ENCODE results near the gene ADRA2B. TPM values are rescaled to one million over a fixed set of nuclear protein-coding genes. Genes with fewer than 3 reads are reported as not detected.
A peak's percentile ranks its signal among the peaks of the same experiment; 100 is the strongest.
"Not testable (repeated sequence)": the region's sequence is repeated elsewhere in the genome, so short reads cannot be mapped to it uniquely, and the experiment has no call there.

The ADRA2B gene
- total RNA-seq, 4 donors from 2014 or later, result 0.27 to 0.32 TPM; not detected in 2

- TF ChIP-seq EP300 (IDR thresholded peaks at IDR 0.05; ENCODE audit: low read depth), result no peak
- no peak for TF ChIP-seq POLR2AphosphoS5 (IDR thresholded peaks at IDR 0.05)
- TF ChIP-seq CTCF (IDR thresholded peaks at IDR 0.05), result no peak
- no peak for TF ChIP-seq POLR2A (IDR thresholded peaks at IDR 0.05)
- Histone ChIP-seq H3K36me3 (no peaks in the 10 kb centered on the region), H3K4me3 (no peak overlapping the region), H3K4me1 (peaks cover 0 to 10% (median 2%) of the 10 kb centered on the region in 4 donors), H3K27me3 (no peaks in the 10 kb centered on the region), H3K27ac (peak overlapping the region; percentile 14 to 54 (median 48)), H3K9me3 (no peaks in the 10 kb centered on the region)
- intact Hi-C loops (cut with DNase I; ENCODE audit: low total_unique reads) (no loop called here), in situ Hi-C loops (cut with MboI; ENCODE audit: low pct_ligation_motif_present in 1 of 4, low pct_unique_long_range_greater_than_20kb in 1 of 4, low sequenced_read_pairs in 3 of 4) (no loop called here)
- DNase-seq, result no peak
- WGBS, 2 donors (ENCODE audit: low coverage in 1 of 2), result 22 to 42% methylated on average over 5 of the region's 5 CpGs
These were observed 45.5 kb upstream of the ADRA2B start for GRCh38 chr2:96161898-96162297.

GRCh38 chr2:96160366-96160765 is 44.0 kb upstream of the ADRA2B start:
- H3K27me3 ChIP-seq; in situ Hi-C loops (cut with MboI; ENCODE audit: low pct_ligation_motif_present in 1 of 4, low pct_unique_long_range_greater_than_20kb in 1 of 4, low sequenced_read_pairs in 3 of 4); H3K27ac ChIP-seq; intact Hi-C loops (cut with DNase I; ENCODE audit: low total_unique reads); H3K4me3 ChIP-seq; H3K9me3 ChIP-seq; DNase-seq; H3K36me3 ChIP-seq: not testable (repeated sequence)
- WGBS, 2 donors (ENCODE audit: low coverage in 1 of 2), result 92 to 97% methylated on average over 1 to 5 of the region's 5 CpGs
- H3K4me1 ChIP-seq, result peaks cover 0 to 10% (median 2%) of the 10 kb centered on the region in 4 donors

GRCh38 chr2:96159084-96159830 is 42.9 kb upstream of the ADRA2B start:
- H3K4me3 ChIP-seq, result no peak overlapping the region
- no peak for DNase-seq
- no peak for TF ChIP-seq POLR2A (IDR thresholded peaks at IDR 0.05)
- no peak for TF ChIP-seq EP300 (IDR thresholded peaks at IDR 0.05; ENCODE audit: low read depth)
- no peak for TF ChIP-seq POLR2AphosphoS5 (IDR thresholded peaks at IDR 0.05)
- H3K27me3 ChIP-seq, result no peaks in the 10 kb centered on the region
- H3K27ac ChIP-seq, result no peak overlapping the region
- intact Hi-C loops (cut with DNase I; ENCODE audit: low total_unique reads) (no loop called here), in situ Hi-C loops (cut with MboI; ENCODE audit: low pct_ligation_motif_present in 1 of 4, low pct_unique_long_range_greater_than_20kb in 1 of 4, low sequenced_read_pairs in 3 of 4) (no loop called here)
- peaks cover 0 to 10% (median 2%) of the 10 kb centered on the region in 4 donors for H3K4me1 ChIP-seq
- H3K36me3 ChIP-seq, result no peaks in the 10 kb centered on the region
- no peaks in the 10 kb centered on the region for H3K9me3 ChIP-seq
- WGBS, 2 donors (ENCODE audit: low coverage in 1 of 2), result 79% methylated on average over 17 of the region's 17 CpGs; no CpG with 5 or more reads in 1 of the 2 donors

DNA sequence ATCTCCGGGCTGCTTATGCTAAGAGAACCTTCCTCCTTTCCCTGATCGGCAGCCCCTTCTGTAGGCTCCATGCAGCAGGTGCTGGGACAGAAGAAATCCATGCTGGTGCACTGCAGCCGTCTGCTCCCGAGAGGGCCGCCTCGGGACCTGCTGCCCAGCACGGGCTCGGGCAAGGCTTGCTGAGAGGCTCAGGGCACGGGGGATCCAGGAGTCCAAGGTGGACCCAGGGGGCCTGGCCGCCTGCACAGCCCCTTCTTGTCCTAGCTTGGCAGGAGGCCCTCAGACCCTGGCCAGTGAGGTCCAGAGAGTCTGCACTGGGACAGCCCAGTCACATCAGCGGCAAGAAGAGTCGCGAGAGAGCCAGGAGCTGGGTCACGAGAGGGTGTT is 42.2 kb upstream of the ADRA2B start:
- 83% methylated on average over 12 of the region's 14 CpGs; no CpG with 5 or more reads in 1 of the 2 donors for WGBS, 2 donors (ENCODE audit: low coverage in 1 of 2)
- in situ Hi-C loops (cut with MboI; ENCODE audit: low pct_ligation_motif_present in 1 of 4, low pct_unique_long_range_greater_than_20kb in 1 of 4, low sequenced_read_pairs in 3 of 4) (no loop called here), intact Hi-C loops (cut with DNase I; ENCODE audit: low total_unique reads) (no loop called here)
- H3K9me3 ChIP-seq, result no peaks in the 10 kb centered on the region
- H3K27me3 ChIP-seq, result no peaks in the 10 kb centered on the region
- H3K36me3 ChIP-seq, result no peaks in the 10 kb centered on the region
- DNase-seq, result no peak
- no peak overlapping the region for H3K27ac ChIP-seq
- peaks cover 0 to 10% (median 2%) of the 10 kb centered on the region in 4 donors for H3K4me1 ChIP-seq
- no peak overlapping the region for H3K4me3 ChIP-seq
- TF ChIP-seq CTCF (IDR thresholded peaks at IDR 0.05), result no peak
- no peak for TF ChIP-seq POLR2A (IDR thresholded peaks at IDR 0.05)
- TF ChIP-seq EP300 (IDR thresholded peaks at IDR 0.05; ENCODE audit: low read depth), result no peak
- no peak for TF ChIP-seq POLR2AphosphoS5 (IDR thresholded peaks at IDR 0.05)

- no peak overlapping the region for H3K27ac ChIP-seq
- no peaks in the 10 kb centered on the region for H3K9me3 ChIP-seq
- TF ChIP-seq CTCF (IDR thresholded peaks at IDR 0.05), result no peak
- no peak for TF ChIP-seq POLR2A (IDR thresholded peaks at IDR 0.05)
- TF ChIP-seq POLR2AphosphoS5 (IDR thresholded peaks at IDR 0.05), result no peak
- no peak for TF ChIP-seq EP300 (IDR thresholded peaks at IDR 0.05; ENCODE audit: low read depth)
- peaks cover 0 to 10% (median 2%) of the 10 kb centered on the region in 4 donors for H3K4me1 ChIP-seq
- no peak for DNase-seq
- no peaks in the 10 kb centered on the region for H3K36me3 ChIP-seq
- in situ Hi-C loops (cut with MboI; ENCODE audit: low pct_ligation_motif_present in 1 of 4, low pct_unique_long_range_greater_than_20kb in 1 of 4, low sequenced_read_pairs in 3 of 4), result no loop called here
- WGBS, 2 donors (ENCODE audit: low coverage in 1 of 2), result 59 to 100% methylated on average over 1 to 17 of the region's 19 CpGs
- intact Hi-C loops (cut with DNase I; ENCODE audit: low total_unique reads), result no loop called here
- H3K4me3 ChIP-seq, result no peak overlapping the region
- no peaks in the 10 kb centered on the region for H3K27me3 ChIP-seq
These were observed 41.5 kb upstream of the ADRA2B start for GRCh38 chr2:96157649-96158553.
